Measurements from ENCODE around the gene KIRREL3.

Gene KIRREL3

GRCh38 chr11:126529037-126529436 lies 471.5 kb downstream of the KIRREL3 start:
- H3K4me3 ChIP-seq (ENCODE audit: control insufficient read depth, low read depth, low read length), result no peak overlapping the region
- TF ChIP-seq CTCF (conservative IDR thresholded peaks at IDR 0.05; ENCODE audit: control insufficient read depth, insufficient read depth, low read depth, low read length), result no peak
- no peak for DNase-seq (ENCODE audit: low read depth)

GRCh38 chr11:126528075-126528474 lies 472.5 kb downstream of the KIRREL3 start:
- no peak for DNase-seq (ENCODE audit: low read depth)
- no peak for TF ChIP-seq CTCF (conservative IDR thresholded peaks at IDR 0.05; ENCODE audit: control insufficient read depth, insufficient read depth, low read depth, low read length)
- H3K4me3 ChIP-seq (ENCODE audit: control insufficient read depth, low read depth, low read length), result no peak overlapping the region

- TF ChIP-seq CTCF (conservative IDR thresholded peaks at IDR 0.05; ENCODE audit: control insufficient read depth, insufficient read depth, low read depth, low read length), result no peak
- DNase-seq (ENCODE audit: low read depth), result no peak
- H3K4me3 ChIP-seq (ENCODE audit: control insufficient read depth, low read depth, low read length), result no peak overlapping the region
Observed at GRCh38 chr11:126527651-126528050, 472.9 kb downstream of the KIRREL3 start.

- TF ChIP-seq CTCF (conservative IDR thresholded peaks at IDR 0.05; ENCODE audit: control insufficient read depth, insufficient read depth, low read depth, low read length), result no peak
- DNase-seq (ENCODE audit: low read depth), result no peak
- no peak overlapping the region for H3K4me3 ChIP-seq (ENCODE audit: control insufficient read depth, low read depth, low read length)
Observed at GRCh38 chr11:126526471-126526870, 474.1 kb downstream of the KIRREL3 start.

- H3K4me3 ChIP-seq (ENCODE audit: control insufficient read depth, low read depth, low read length), result no peak overlapping the region
- no peak for DNase-seq (ENCODE audit: low read depth)
- no peak for TF ChIP-seq CTCF (conservative IDR thresholded peaks at IDR 0.05; ENCODE audit: control insufficient read depth, insufficient read depth, low read depth, low read length)
Observed at GRCh38 chr11:126525702-126526101, 474.9 kb downstream of the KIRREL3 start.

GRCh38 chr11:126525216-126525615 lies 475.4 kb downstream of the KIRREL3 start:
- TF ChIP-seq CTCF (conservative IDR thresholded peaks at IDR 0.05; ENCODE audit: control insufficient read depth, insufficient read depth, low read depth, low read length), result no peak

More at GRCh38 chr11:126525216-126525615, 475.4 kb downstream of the KIRREL3 start:
- no peak overlapping the region for H3K4me3 ChIP-seq (ENCODE audit: control insufficient read depth, low read depth, low read length)
- DNase-seq (ENCODE audit: low read depth), result no peak
